RPMI7951 (cell line): Measurements from ENCODE around the gene FBXL16. TPM values are rescaled to one million over a fixed set of nuclear protein-coding genes. Genes with fewer than 3 reads are reported as not detected.

Experiments
- DNase-seq: peaks from one replicate; pipeline ENCODE4 v3.0.0-alpha.2; 2012; ENCODE audit warnings: low read depth
- total RNA-seq: library from RNA; depleted of rRNA; stranded (reverse); fragments of >200 nt; shearing (Covaris generic); gene quantifications from 2 replicates; pipeline ENCODE4 v1.2.3, GENCODE V29; 2014

FBXL16 gene
- total RNA-seq, 1 experiment from 2014 or later, result 0.24 TPM

GRCh38 chr16:710500-711075 lies 5.0 kb upstream of the FBXL16 start:
- DNase-seq, result no peak

DNA sequence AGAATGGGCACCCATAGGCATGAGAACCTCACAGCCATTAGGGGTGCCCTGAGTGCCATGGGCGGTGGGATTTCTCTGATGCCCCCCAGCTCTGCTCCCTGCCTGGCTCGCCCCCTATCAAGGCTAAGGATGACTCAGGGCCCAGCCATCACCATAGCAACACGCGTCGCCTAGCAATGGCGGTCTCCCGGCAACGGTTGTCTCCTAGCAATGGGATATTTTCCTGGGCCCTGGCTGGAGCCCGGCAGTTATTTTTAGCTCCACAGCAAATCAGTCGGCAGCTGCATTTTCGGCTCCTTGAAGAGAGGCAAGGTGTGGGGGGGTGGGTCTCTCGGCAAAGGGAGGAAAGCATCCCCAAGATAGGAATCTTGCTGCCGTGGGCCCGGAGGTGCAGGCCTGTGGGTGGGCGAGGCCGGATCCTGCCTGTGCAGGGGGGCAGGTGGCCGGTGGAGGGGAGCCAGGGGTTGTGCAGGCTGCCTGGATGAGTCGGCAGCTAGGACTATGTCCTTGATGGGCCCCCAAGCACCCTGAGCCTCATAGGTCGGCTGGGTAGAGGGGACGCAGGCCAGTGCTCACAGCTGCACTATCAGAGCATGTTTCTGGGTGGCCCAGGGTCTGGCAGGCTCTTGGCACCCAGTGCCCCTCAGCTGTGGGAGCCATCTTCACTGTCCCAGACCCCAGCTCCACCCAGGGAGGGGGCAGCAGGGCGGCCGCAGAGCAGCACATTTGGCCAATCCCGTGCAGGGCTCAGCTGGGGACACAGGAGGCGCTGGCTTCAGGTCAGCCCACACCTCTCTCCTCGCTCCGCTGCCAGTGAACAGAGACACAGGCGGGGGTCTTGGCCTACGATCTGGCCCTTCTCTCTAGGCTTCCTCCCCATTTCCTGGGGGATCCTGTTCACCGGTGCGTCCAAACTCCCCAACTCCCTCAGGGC lies 4.2 kb upstream of the FBXL16 start:
- DNase-seq, result peak; percentile 85

- DNase-seq, result no peak
Observed at GRCh38 chr16:708959-709358, 3.4 kb upstream of the FBXL16 start.

DNA sequence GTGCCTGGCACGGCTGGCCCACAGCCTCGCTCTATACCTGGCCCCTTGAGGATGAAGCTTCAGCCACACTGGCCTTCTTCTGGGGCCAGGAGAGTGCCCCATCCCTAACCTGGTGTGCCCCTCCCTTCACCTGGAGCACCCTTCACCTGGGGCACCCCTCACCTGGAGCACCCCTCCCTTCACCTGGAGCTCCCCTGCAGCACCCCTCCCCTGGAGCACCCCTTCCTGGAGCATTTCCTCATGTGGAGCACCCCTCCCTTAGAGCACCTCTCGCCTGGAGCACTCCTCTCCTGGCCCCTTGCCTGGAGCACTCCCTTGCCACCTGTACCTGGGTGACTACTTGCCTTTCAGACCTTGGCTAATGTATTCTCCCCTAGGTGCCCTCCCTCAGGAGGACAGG lies 2.4 kb upstream of the FBXL16 start:
- no peak for DNase-seq

DNA sequence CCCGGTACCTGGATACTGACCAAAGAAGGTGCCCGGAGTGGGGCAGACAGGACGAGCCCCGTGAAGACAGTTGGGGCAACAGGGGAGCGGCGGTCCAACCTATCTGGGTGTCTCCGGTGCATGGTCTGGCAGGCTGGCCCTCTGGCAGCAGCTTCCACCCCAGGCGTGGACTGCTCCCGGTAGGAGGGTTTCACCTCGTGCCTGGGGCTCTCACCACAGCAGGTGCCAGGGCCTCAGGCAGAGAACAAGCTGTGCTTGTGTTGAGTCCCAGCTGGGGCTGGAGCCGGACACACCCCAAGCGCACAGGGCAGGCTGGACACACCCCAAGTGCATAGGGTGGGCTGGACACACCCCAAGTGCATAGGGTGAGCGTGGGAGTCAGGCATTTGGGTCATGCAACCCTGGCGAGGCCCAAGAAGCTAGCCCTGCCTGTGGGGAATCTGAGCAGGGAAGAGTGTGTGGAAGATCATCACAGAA lies 1.5 kb upstream of the FBXL16 start:
- no peak for DNase-seq

DNA sequence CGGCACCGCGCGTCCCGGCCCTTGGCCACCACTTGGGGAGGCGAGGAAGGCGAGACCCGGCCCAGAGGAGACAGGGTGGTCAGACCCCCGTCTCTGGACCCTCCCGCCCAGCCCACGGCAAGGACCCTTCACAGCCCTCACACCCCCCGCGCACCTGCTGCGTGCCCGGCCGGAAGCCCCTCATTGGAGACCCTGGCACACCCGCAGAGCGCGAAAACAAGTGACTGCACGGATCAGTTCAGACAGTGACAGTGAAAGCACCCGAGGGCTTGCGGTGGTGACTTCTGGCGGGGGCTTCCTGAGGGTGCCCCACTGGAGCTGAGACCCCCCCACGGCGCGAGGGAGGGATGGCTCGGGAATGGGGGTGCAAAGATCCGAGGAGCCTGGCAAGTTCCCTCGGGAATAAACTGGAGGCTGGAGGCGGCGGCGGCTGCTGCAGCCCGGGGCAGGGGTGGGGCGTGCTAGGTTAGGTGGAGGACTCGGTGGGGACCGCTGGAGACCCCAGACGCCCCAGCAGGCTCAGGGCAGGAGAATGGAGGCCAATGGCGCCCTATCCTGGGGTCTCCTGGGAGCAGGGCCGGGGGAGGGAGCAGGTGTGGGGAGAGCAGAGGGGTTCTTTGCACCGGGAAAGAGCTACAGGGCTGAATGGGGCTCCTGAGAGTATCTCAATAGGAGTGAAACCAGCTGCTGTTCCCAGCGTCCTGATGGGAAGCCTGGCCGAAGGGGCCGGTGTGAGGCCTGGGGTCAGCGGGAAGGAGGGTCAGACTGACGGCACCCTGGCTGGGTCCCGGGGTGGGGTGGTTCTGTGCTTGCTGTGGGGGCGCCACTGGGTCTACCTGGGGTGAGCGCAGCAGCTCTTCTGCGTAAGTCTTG lies 824 bp upstream of the FBXL16 start:
- no peak for DNase-seq

DNA sequence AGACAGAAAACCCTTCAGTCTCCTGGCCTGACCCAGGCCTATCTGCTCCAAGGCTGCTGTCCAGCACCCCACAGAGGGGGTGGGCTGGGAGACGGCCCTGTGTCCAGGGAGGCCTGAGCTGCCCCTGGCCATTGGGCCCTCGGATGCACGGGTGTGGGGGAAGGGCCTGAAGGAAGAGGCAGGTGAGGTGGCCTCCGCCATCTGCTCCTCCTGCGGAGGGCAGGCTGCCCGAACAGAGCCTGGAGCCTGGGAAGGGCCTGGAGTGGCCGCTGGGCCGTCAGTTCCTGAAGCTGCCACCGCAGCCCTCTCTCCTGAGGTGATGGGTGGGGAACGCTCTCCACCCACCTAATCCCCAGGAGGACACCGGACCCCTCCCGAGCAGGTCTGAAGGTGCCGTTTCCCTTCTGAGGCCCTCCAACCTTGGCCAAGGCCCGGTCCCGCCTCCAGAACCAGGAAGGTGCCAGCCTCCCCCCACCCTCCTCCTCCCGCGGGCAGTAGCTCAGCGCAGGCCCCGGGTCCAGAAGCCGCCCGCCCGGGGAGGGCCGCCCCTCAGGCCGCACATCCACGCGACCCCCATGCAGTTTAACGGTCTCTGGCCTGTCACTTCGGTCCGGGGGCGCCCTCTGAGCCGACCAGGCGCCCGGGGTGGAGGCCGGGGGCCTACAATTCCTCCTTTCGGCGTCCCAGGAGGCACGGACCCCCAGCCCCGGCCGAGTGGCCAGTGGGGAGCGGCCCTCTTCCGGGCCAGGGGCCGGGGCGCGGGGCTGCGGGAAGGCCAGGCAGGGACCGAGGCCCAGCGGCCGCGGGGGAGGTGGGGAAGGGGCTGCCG lies 835 bp downstream of the FBXL16 start:
- DNase-seq, result no peak

- DNase-seq, result no peak
Observed at GRCh38 chr16:704047-704446, 1.6 kb downstream of the FBXL16 start.

DNA sequence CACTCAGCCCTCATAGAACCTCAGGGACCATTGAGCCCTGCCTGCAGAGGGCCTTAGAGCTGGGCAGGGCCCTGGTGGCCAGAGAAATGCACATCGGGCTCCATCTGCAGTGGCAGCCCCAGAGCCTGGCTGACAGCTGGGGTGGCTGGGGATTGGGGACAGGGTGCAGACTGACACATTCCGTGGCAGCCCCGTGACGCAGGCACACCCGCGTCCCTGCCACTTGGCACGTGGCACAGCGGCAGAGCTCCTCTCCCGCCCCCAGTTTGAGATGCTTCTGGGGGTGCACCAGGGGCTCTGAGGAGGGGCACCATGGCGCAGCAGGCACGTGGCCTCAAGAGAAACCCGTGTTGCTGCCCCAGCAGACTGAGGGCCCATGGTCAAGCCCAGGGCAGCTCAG lies 2.2 kb downstream of the FBXL16 start:
- DNase-seq, result no peak

GRCh38 chr16:702341-702740 lies 3.3 kb downstream of the FBXL16 start:
- DNase-seq, result no peak

- no peak for DNase-seq
Observed at GRCh38 chr16:700684-701584, 4.7 kb downstream of the FBXL16 start.

DNA sequence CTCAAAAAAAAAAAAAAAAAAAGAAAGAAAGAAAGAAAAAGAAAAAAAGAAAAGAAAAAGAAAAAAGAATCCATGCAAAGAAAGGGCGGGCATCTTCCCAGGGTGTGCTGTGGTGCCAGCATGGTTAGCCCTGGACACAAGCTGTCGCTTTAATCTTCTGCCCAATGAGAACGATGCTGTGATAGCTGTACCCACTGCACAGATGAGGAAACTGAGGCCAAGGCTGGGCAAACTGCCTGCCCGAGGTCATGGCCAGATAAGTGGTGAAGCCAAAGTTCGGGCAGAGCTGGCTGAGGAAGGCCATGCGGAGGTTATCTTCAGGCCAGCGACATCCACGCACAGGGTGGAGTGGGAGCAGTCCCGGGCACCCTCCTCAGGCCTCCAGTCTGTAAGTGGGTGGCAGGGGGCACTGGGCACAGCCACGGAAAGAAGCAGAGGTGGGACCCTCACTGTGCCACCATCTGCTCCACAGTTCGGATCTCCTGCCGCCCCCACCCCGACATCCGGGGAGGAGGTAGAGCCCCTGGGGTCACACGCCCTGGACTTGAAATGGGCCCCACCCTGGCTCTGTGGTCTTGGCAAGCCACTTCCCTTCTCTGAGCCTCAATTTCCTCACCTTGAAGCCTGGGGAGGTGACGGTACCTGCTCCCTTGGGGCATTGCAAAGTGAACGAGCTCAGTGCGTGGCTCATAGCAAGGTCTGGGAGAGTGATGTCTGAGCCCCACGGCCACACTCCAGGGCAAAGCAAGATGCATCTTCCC lies 6.5 kb downstream of the FBXL16 start:
- DNase-seq, result no peak

DNA sequence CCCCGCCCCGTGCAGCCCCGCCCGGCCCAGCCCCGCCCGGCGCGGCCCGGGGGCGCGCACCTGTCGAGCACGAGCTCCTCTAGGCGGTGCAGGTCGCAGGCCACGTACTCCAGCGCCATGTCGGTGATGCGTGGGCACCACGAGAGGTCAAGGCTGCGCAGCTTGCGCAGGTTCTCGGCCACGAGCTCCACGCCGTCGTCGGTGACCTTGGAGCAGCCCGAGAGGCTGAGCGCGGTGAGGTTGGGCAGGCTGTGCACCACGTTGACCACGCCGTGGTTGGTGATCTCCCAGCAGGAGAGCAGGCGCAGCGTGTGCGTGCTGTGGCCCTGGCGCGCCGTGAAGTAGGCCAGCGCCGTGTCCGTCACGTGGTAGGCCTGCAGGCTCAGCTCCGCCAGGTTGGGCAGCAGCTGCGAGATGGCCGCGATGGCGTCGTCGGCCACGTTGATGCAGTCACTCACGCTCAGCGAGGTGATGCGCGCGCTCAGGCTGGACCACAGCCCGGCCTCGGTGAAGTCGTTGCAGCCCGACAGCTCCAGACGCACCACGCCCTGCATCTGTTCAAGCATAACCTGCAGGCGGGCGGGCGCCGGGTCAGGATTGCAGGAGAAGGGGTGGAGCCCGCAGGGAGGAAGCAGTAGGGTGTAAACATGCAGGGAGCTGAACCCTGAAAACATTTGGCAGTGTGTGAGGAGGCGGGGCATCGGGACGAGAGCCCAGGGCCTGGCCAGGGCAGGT lies 10.1 kb downstream of the FBXL16 start:
- DNase-seq, result no peak

- no peak for DNase-seq
Observed at GRCh38 chr16:694863-695354, 10.7 kb downstream of the FBXL16 start.

GRCh38 chr16:694187-694862 lies 11.3 kb downstream of the FBXL16 start:
- no peak for DNase-seq

DNA sequence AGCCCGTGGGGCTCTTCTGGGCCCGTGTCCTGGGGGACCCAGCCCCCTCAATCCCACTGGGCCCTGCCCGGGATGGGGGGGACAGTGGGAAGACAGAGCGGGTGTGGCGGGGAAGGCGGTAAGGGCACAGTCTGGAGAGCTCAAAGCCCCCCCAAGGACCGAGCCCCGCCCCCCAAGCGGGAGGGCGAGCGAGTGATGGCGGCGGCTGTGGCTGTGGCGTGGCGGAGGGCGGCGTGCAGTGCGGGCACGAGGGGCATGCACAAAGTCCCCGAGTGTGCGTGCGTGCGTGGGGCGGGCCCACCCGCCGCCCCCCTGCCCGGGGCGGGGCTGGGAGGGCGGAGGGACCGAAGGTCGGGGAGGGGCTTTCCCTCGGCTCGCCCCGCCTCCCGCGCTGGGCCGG lies 11.8 kb downstream of the FBXL16 start:
- DNase-seq, result no peak

- DNase-seq, result no peak
Observed at GRCh38 chr16:693364-693763, 12.2 kb downstream of the FBXL16 start.
